ENCODE measurements around the gene MUTYH. TPM values are rescaled to one million over a fixed set of nuclear protein-coding genes. Genes with fewer than 3 reads are reported as not detected.

The MUTYH gene
- total and polyA plus RNA-seq, 9 donors = 10.6 to 38.8 (median 25.3) TPM

- Histone ChIP-seq H3K4me1 (ENCODE audit: insufficient read depth) (peaks cover 4% of the 10 kb centered on the region), H3K27me3 (no peaks in the 10 kb centered on the region), H3K4me3 (no peak overlapping the region), H3K36me3 (no peaks in the 10 kb centered on the region), H3K27ac (no peak overlapping the region), H3K9me3 (no peaks in the 10 kb centered on the region)
- intact Hi-C loops (cut with DNase I) = no loop called here
- 55 to 61% (median 59%) methylated on average over 6 of the region's 6 CpGs for WGBS, 3 donors
- TF ChIP-seq EP300 (IDR thresholded peaks at IDR 0.05) = no peak
- no peak for TF ChIP-seq CTCF (IDR thresholded peaks at IDR 0.05)
- no peak for TF ChIP-seq POLR2A (IDR thresholded peaks at IDR 0.05)
- no peak for DNase-seq
Measured at GRCh38 chr1:45325851-45326506, 14.3 kb downstream of the MUTYH start.

GRCh38 chr1:45322486-45323040 lies 17.7 kb downstream of the MUTYH start:
- Histone ChIP-seq H3K4me1 (ENCODE audit: insufficient read depth) (peaks cover 4% of the 10 kb centered on the region), H3K36me3 (no peaks in the 10 kb centered on the region), H3K4me3 (no peak overlapping the region), H3K27ac (no peak overlapping the region), H3K9me3 (no peaks in the 10 kb centered on the region), H3K27me3 (no peaks in the 10 kb centered on the region)
- no peak for TF ChIP-seq POLR2A (IDR thresholded peaks at IDR 0.05)
- no peak for TF ChIP-seq EP300 (IDR thresholded peaks at IDR 0.05)
- no peak for TF ChIP-seq CTCF (IDR thresholded peaks at IDR 0.05)
- DNase-seq = no peak
- intact Hi-C loops (cut with DNase I) = no loop called here
- WGBS, 3 donors = 72 to 75% (median 73%) methylated on average over 10 of the region's 10 CpGs

GRCh38 chr1:45321444-45321843 lies 18.8 kb downstream of the MUTYH start:
- intact Hi-C loops (cut with DNase I) = no loop called here

GRCh38 chr1:45319761-45320160 lies 20.5 kb downstream of the MUTYH start:
- DNase-seq = no peak
- Histone ChIP-seq H3K27ac (no peak overlapping the region), H3K4me3 (no peak overlapping the region), H3K27me3 (no peaks in the 10 kb centered on the region), H3K4me1 (ENCODE audit: insufficient read depth) (no peaks in the 10 kb centered on the region), H3K36me3 (no peaks in the 10 kb centered on the region), H3K9me3 (no peaks in the 10 kb centered on the region)
- intact Hi-C loops (cut with DNase I) = no loop called here
- 75 to 80% (median 79%) methylated on average over 4 of the region's 4 CpGs for WGBS, 3 donors
- TF ChIP-seq CTCF (IDR thresholded peaks at IDR 0.05) (no peak), POLR2A (IDR thresholded peaks at IDR 0.05) (no peak), EP300 (IDR thresholded peaks at IDR 0.05) (no peak)

More at GRCh38 chr1:45321444-45321843, 18.8 kb downstream of the MUTYH start:
- Histone ChIP-seq H3K27me3 (no peaks in the 10 kb centered on the region), H3K4me3 (no peak overlapping the region), H3K36me3 (no peaks in the 10 kb centered on the region), H3K4me1 (ENCODE audit: insufficient read depth) (no peaks in the 10 kb centered on the region), H3K9me3 (no peaks in the 10 kb centered on the region), H3K27ac (no peak overlapping the region)
- TF ChIP-seq EP300 (IDR thresholded peaks at IDR 0.05) = no peak
- no peak for TF ChIP-seq CTCF (IDR thresholded peaks at IDR 0.05)
- no peak for TF ChIP-seq POLR2A (IDR thresholded peaks at IDR 0.05)
- DNase-seq = no peak
- WGBS, 3 donors = 88 to 92% (median 90%) methylated on average over 5 of the region's 5 CpGs

All from ovary (tissue), 9 donors.